HG03097 (cell line): ENCODE results near the gene TXNRD2.
"Not testable (repeated sequence)": the region's sequence is repeated elsewhere in the genome, so short reads cannot be mapped to it uniquely, and the experiment has no call there.

Experiments
- ATAC-seq: cut with Tn5 transposase; IDR thresholded peaks from one replicate; pipeline ENCODE4 v1.9.1; 2021; ENCODE audit not compliant: unreplicated experiment, low FRiP score

TXNRD2 gene

GRCh38 chr22:19892925-19893324 lies 48.7 kb downstream of the TXNRD2 start:
- ATAC-seq: no peak

- ATAC-seq: no peak
These were observed 49.2 kb downstream of the TXNRD2 start for GRCh38 chr22:19892257-19892879.

GRCh38 chr22:19891317-19892256 lies 50.0 kb downstream of the TXNRD2 start:
- no peak for ATAC-seq

DNA sequence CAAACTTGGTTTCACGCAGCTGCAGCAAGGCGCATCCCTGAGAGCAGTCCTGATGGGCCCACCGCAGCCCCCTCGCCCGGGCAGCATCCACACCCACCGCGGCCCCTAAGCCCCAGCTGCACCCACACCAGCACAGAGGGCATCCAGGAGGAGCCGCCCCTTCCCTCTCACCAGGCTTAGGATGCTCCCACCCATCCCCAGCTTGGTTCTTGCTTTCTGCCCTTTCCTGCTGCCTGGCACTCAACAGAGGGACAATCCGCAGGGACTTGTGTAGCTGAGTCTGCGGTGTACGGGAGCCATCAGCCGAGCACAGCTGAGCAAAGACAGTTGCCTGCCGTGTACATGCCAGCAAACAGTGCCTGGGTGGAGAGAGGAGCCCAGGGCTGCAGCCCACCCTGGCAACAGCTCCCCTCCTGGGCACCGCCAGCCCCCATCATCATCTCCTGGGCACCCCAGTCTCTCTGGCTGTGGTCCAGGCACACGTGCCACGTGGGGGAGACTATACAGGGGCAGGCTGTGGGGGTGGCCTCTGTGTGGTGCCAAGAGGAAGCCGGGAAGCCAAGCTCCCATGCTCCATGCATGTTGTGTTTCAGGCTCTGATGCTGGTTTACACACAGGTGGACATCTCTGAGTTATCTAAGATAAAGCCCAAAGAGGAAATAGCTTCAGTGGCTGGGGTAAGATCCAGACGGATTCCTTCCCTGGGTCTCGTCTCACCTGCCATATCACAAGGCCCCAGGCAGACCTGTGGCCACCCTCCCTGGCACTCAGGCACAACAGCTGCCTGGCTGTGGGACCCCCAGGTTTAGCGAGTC lies 50.9 kb downstream of the TXNRD2 start:
- no peak for ATAC-seq

GRCh38 chr22:19889951-19890350 lies 51.7 kb downstream of the TXNRD2 start:
- ATAC-seq: no peak

DNA sequence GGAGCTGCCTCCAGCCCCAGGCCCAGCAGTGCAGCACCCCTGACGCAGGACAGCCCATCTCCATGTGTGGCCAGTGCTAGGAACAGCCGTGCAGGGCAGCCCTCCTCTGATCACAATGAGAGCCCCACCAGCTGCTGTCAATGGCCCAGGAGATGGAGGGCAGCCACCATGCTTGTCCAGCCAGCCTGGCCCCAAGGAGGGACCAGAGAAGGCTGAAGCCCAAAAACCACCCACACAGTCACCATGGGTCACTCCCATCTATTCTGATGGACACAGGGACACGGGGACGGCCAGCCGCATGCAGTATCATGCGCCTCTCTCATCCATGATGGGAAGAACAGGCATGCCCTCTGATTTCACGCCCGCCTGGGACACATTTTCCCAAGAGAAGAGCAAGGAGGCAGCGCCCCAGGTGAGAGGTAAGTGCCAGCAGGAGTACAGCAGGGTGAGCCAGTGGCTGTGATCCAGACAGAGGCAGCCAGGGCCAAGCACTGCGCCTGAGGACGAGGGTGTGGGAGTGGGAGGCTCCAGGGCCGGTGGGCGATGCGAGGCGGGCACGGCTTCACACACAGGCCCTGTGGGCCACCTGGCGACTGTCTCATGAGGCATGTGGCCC lies 53.4 kb downstream of the TXNRD2 start:
- no peak for ATAC-seq

GRCh38 chr22:19887256-19887985 lies 54.2 kb downstream of the TXNRD2 start:
- no peak for ATAC-seq

DNA sequence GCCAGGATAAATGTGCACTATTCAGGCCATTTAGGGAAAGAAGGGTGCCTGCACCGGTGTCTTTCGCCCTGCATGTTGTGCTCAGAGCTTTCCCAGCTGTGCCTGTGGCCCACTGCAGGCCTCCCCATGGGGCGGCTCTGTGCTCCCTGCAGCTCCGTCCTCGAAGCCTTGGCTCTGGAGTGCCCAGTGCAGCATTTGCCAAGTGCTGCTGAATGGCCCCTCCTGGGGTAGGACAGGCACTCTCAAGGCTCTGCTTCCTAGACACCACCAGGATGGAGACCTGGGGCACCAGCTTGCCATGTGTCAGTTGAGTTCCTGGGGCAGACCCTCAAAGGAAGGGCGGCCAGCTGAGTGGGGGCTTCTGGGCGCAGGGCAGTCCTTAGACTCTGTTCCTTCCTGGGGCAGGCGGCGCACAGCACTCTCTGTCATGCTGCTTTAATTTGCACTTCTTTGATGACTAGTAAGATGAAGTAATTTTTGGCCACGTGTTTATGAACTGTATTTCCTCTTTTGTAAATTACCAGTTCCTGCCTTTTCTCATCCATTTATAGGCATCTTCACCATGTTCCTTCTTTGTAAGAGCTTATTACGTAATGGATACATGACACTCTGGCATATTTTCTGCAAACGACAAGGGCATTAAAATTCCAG lies 54.9 kb downstream of the TXNRD2 start:
- no peak for ATAC-seq

GRCh38 chr22:19885841-19886592 lies 55.6 kb downstream of the TXNRD2 start:
- no peak for ATAC-seq

DNA sequence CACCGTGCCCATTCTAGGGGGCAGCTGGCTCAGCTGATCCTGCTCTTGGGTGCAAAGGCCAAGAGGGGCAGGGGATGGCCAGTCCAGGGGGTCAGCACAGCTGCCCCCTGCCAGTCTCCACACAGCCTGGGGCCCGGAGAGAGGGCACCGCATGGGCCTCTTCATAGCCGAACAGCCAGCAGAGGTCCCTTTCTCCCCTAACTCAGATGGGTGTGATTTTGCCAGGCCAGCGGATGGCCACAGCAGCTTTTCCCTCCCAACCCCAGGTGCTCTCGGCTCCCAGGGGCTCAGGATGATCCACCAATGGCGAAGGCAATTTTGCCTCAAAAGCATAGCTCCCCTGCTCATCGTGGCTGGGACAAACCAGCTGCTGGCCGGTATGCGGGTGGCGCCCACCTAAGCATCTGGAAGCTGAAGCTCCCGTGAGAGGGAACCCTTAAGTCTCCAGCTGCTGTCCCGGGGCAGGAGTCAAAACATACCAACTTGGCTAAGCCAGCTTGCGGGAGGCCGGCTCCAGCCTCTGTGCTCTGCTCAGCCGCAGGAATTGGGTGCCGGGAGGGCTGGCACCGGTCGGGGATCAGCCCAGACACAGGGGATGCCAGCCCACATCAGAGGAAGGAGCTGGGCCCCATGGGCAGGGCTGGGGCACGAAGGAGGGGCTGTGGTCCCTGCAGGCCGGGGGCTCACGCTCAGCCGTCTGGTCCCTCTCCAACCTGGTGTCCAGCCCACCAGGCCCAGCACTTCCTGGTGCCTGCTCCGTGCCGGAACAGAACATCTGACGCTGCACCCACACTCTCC lies 56.5 kb downstream of the TXNRD2 start:
- ATAC-seq: no peak

DNA sequence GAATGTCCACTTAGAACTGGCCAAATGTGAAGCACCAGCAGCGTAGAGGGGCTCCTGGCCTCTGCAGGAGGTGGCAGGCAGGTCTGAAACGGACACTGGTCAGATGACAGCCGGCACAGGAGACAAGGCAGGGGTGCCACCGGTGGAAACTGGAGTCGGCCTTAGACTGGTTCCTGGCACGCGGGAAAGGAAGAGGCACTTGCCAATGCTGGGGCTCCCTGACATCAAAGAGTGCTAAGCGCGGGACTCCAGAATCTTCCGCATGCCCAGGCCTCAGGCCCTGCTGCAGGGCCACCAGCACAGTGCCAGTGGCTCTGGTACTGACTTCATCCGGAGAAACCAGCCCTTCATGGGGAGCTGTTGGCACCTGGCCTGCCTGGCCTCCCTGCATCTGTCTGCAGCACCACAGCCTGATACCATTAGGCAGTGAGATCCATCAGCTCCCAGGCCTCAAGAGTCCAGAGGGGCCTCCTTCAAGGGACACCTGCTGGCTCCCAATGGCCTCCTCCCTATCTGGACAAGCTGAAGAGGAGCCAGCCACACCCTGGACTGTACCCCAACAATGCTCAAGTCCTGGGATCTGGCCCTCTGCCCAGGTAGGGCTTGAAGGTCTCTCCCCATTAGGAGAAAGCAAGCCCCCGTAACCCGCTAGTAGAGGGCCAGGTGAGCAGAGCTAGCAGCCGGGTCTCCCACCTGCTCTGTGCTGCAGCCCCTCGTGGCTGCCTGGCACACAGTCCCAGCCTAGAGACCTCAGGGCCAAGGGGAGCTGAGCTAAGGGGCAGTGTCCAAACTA lies 57.3 kb downstream of the TXNRD2 start:
- ATAC-seq: no peak

DNA sequence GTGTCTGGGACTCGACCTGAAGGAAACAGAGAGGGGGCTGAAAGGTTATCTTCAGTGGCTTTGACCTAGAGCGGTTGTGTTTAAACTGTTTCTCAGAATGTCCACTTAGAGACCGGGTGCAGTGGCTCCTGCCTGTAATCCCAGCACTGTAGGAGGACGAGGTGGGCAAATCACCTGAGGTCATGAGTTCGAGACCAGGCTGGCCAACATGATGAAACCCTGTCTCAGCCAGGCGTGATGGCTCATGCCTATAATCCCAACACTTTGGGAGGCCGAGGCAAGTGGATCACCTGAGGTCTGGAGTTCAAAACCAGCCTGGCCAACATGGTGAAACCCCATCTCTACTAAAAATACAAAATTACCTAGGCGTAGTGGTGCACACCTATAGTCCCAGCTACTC lies 58.2 kb downstream of the TXNRD2 start:
- ATAC-seq: not testable (repeated sequence)

DNA sequence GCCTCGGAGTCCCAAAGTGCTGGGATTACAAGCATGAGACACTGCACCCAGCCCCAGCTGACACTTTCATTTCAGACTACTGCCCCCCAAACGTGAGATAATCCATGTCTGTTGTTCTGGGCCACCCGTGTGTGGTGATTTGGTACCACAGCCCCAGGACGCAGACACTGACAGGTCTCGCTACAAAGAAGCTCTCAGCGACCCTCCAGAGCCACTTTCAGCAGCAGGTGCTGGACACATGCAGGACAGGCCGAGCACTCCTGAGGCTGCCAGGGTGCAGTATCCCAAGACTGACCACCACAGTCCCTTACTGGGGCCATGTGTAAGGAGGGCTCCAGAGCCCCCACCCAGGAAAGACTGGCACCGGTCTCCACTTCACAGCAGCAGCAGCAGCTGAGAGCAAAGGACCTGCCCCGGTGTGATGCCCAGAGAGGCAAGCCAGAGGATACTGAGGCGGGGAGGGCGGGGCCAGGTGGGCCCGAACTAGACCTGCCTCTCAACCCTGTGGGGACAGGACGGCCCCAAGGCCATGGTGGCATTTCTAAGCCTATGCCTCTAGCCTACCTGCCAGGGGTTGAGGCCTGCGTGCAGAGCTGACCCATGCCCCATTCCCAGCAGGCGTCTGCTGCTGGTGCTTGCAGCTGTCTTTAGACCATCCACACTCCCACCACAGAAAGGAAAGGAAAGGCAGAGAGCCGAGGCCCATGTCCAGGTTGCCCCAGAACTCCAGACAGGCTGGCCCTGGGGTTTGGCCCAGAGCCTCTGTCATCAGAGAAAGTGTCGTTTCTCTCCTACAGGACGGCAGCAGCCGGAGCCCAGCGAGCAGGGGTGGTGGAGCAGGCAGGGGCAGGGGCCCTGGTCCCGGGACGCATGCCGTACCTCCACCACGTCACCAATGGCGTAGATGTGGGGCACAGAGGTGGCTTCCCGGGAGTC lies 58.9 kb downstream of the TXNRD2 start:
- ATAC-seq: no peak

DNA sequence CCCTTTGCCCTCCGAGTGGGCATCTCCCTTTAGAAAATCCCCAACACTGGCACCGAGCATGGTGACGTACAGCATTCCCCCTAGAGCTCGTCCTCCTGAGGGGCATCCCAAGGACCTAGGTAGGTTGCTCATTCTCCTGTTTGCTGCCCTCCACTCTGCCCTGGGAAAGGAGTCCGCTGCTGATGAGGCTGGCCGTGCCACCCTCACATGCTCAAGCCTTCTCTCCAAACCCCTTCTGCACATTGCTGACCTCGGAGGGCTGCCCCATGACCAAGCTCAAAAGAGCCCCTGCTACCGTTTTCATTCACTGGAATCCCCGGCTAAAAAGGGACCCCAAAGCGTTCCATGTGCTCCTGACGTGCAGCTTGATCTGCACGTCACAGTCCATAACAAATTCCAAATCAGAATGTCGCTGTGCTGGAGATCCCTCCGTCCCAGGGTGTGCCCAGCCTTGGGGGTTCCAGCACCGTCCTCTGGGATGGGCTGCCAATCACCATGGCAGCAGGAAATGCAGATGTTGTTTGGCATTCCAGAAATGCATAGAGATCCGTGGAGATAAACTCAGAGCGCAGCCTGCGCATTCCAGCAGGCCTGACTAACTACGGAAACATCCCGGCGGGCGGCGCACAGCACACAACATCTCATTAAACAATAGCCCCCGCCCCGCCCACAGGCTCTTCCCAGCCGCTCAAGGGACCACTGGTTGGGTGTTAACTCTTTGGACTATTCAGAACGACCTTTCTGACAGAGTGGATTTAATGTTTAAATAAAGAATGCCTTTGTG lies 60.6 kb downstream of the TXNRD2 start:
- ATAC-seq: no peak

- ATAC-seq: no peak
These were observed 61.4 kb downstream of the TXNRD2 start for GRCh38 chr22:19879992-19880785.
